ENCODE results near the gene BCL2L15. TPM values are rescaled to one million over a fixed set of nuclear protein-coding genes. Genes with fewer than 3 reads are reported as not detected.

BCL2L15 gene
- total and polyA plus RNA-seq, 10 of the 15 experiments (the other 5 are each of a cell fraction or from before 2014, with no cell fraction given): 0.42 to 1.2 (median 0.59) TPM

GRCh38 chr1:113890816-113891215 lies 3.4 kb upstream of the BCL2L15 start:
- DNase-seq (ENCODE audit: low read depth, low spot score): no peak
- no peaks in the 10 kb centered on the region for H3K79me2 ChIP-seq (ENCODE audit: control insufficient read depth, insufficient read depth, low read length)
- H2AFZ ChIP-seq (ENCODE audit: control insufficient read depth, low read depth, low read length): no peak overlapping the region
- in situ Hi-C loops (cut with MboI) (no loop called here), intact Hi-C loops (cut with micrococcal nuclease; ENCODE audit: unreplicated experiment) (no loop called here)
- H3K27me3 ChIP-seq (replicated peaks in 1 of 2; ENCODE audit: control insufficient read depth in 2 of 2, insufficient read depth in 2 of 2, low read length in 1 of 2): no peaks in the 10 kb centered on the region
- no peak for FAIRE-seq
- CTCF ChIA-PET: interaction anchor here (1.3 kb wide), 2 partner anchors 10 to 55 kb away, joined by 4 to 6 read pairs; no protein-coding TSS in a partner anchor
- no peak overlapping the region for H3K4me3 ChIP-seq
- H3K9me3 ChIP-seq (replicated peaks; ENCODE audit: control insufficient read depth, insufficient read depth, low read length): no peaks in the 10 kb centered on the region
- no TSS peak for BruUV-seq (replicated peaks)
- no peaks in the 10 kb centered on the region for H3K4me1 ChIP-seq (ENCODE audit: control insufficient read depth, insufficient read depth, low read length)
- WGBS (ENCODE audit: insufficient coverage, insufficient replicate concordance, low lambda C conversion rate, missing lambda C conversion rate): 67% methylated on average over 2 of the region's 2 CpGs
- no peaks in the 10 kb centered on the region for H4K20me1 ChIP-seq (ENCODE audit: control insufficient read depth, insufficient read depth)
- H3K9ac ChIP-seq (ENCODE audit: control insufficient read depth, insufficient read depth, low read length): no peak overlapping the region
- POLR2A ChIA-PET: interaction anchor here (0.6 to 1.9 kb wide), 4 partner anchors 10 to 863 kb away, joined by 4 to 7 read pairs (median 6); no protein-coding TSS in a partner anchor
- no peak overlapping the region for H3K27ac ChIP-seq (ENCODE audit: control insufficient read depth, insufficient read depth)
- SMC1A ChIA-PET (ENCODE audit: uncharacterized antibody, unreplicated experiment): interaction anchor here (0.7 to 5.8 kb wide), 6 partner anchors 8 to 1320 kb away, joined by 4 to 30 read pairs (median 16); partner anchors contain the start of genes AP4B1 and DCLRE1B
- ATAC-seq: no peak
- no peak overlapping the region for H3K4me2 ChIP-seq (ENCODE audit: control insufficient read depth, insufficient read depth)
- peaks cover 0 to 2% of the 10 kb centered on the region in 2 experiments; a peak in 1 of 4 replicates for H3K36me3 ChIP-seq (ENCODE audit: control insufficient read depth in 2 of 2, insufficient read depth in 2 of 2, low read length in 1 of 2)
- RAD21 ChIA-PET (ENCODE audit: unreplicated experiment): interaction anchor here (1.0 kb wide), 1 partner anchor 12 kb away, joined by 3 read pairs; no protein-coding TSS in a partner anchor
- TF ChIP-seq HSF1 (IDR thresholded peaks at IDR 0.05; ENCODE audit: low read depth, low read length) (no peak), TCF3 (IDR thresholded peaks at IDR 0.05; ENCODE audit: borderline replicate concordance, insufficient read depth, low read depth, low read length) (no peak), IKZF1 (conservative IDR thresholded peaks at IDR 0.05) (no peak), CBFB (IDR thresholded peaks at IDR 0.05; ENCODE audit: low read depth) (no peak), MEF2A (IDR thresholded peaks at IDR 0.05; ENCODE audit: insufficient read depth, low read depth, low read length) (no peak), BRCA1 (IDR thresholded peaks at IDR 0.05; ENCODE audit: low read depth, low read length) (no peak), NR2C1 (IDR thresholded peaks at IDR 0.05) (no peak), CHD1 (IDR thresholded peaks at IDR 0.05; ENCODE audit: low read depth, low read length) (no peak), ZNF687 (IDR thresholded peaks at IDR 0.05) (no peak), REST (IDR thresholded peaks at IDR 0.05; ENCODE audit: low read depth, low read length) (no peak), KAT2A (conservative IDR thresholded peaks at IDR 0.05; ENCODE audit: control insufficient read depth, low read depth, low read length) (no peak), SRF (IDR thresholded peaks at IDR 0.05; ENCODE audit: low read depth in 2 of 2, low read length in 2 of 2) (no peak), POU2F2 (IDR thresholded peaks at IDR 0.05; ENCODE audit: borderline replicate concordance, low read depth, low read length) (no peak), RCOR1 (conservative IDR thresholded peaks at IDR 0.05; ENCODE audit: low read depth, low read length) (no peak)

Data from GM12878 (cell line).